Measurements from ENCODE around the gene F2RL3.

The F2RL3 gene

DNA sequence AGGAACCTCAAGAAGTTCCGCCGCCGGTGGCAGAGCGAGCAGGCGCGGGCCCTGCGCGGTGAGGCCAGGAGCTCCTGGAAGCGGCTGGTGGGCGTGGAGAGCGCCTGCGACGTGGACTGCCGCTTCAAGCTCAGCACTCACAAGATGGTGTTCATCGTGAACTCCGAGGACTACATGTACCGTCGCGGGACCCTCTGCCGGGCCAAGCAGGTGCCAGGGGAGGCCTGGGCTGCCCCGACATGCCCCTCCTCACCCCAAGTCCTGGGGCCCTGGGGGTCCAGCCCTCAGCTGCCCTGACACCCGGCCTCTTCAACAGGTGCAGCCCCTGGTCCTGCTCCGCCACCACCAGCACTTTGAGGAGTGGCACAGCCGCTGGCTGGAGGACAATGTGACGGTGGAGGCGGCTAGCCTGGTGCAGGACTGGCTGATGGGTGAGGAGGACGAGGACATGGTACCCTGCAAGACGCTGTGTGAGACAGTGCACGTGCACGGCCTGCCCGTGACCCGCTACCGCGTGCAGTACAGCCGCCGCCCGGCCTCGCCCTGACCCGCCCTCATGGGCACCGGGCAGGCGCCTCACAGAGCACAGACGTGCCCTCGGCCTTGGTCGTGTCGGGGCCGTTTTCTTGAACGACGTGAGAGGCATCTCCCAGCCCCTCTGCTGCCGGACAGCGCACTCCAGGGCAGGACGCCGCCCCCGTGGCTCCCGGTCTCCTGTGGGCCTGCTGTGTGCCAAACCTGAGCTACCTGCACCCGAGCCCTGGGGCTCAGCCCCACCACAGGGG is 10.4 kb upstream of the F2RL3 start:
- H3K27me3 ChIP-seq (ENCODE audit: insufficient read depth, low read length): no peaks in the 10 kb centered on the region
- H3F3A ChIP-seq (ENCODE audit: insufficient read depth, low read length): no peaks in the 10 kb centered on the region
- H3K9ac ChIP-seq (ENCODE audit: low read length): no peak overlapping the region
- no peak overlapping the region for H2AFZ ChIP-seq (ENCODE audit: low read length)
- H3K27ac ChIP-seq (ENCODE audit: low read depth, low read length, poor library complexity, severe bottlenecking): no peak overlapping the region
- peaks cover 50% of the 10 kb centered on the region for H3K36me3 ChIP-seq (ENCODE audit: insufficient read depth, low read length)
- H3K79me2 ChIP-seq (ENCODE audit: insufficient read depth, low read length): no peaks in the 10 kb centered on the region
- H3K4me3 ChIP-seq (ENCODE audit: low read depth, low read length, poor library complexity, severe bottlenecking): no peak overlapping the region
- TF ChIP-seq EZH2 (IDR thresholded peaks at IDR 0.05; ENCODE audit: borderline replicate concordance, low read length): no peak
- TF ChIP-seq, protein P1, sequence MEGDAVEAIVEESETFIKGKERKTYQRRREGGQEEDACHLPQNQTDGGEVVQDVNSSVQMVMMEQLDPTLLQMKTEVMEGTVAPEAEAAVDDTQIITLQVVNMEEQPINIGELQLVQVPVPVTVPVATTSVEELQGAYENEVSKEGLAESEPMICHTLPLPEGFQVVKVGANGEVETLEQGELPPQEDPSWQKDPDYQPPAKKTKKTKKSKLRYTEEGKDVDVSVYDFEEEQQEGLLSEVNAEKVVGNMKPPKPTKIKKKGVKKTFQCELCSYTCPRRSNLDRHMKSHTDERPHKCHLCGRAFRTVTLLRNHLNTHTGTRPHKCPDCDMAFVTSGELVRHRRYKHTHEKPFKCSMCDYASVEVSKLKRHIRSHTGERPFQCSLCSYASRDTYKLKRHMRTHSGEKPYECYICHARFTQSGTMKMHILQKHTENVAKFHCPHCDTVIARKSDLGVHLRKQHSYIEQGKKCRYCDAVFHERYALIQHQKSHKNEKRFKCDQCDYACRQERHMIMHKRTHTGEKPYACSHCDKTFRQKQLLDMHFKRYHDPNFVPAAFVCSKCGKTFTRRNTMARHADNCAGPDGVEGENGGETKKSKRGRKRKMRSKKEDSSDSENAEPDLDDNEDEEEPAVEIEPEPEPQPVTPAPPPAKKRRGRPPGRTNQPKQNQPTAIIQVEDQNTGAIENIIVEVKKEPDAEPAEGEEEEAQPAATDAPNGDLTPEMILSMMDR (IDR thresholded peaks at IDR 0.05; ENCODE audit: low read length): no peak
- peaks cover 13% of the 10 kb centered on the region; the same call in 1 of the 2 replicates for H3K9me3 ChIP-seq (ENCODE audit: low read length)
- H3K9me2 ChIP-seq (ENCODE audit: low read depth, low read length): no peaks in the 10 kb centered on the region
- no peaks in the 10 kb centered on the region for H4K20me1 ChIP-seq (ENCODE audit: insufficient read depth, low read length)
- H3K4me1 ChIP-seq (ENCODE audit: insufficient read depth, low read length, severe bottlenecking): no peaks in the 10 kb centered on the region
- H3K4me2 ChIP-seq (ENCODE audit: low read length): no peak overlapping the region

DNA sequence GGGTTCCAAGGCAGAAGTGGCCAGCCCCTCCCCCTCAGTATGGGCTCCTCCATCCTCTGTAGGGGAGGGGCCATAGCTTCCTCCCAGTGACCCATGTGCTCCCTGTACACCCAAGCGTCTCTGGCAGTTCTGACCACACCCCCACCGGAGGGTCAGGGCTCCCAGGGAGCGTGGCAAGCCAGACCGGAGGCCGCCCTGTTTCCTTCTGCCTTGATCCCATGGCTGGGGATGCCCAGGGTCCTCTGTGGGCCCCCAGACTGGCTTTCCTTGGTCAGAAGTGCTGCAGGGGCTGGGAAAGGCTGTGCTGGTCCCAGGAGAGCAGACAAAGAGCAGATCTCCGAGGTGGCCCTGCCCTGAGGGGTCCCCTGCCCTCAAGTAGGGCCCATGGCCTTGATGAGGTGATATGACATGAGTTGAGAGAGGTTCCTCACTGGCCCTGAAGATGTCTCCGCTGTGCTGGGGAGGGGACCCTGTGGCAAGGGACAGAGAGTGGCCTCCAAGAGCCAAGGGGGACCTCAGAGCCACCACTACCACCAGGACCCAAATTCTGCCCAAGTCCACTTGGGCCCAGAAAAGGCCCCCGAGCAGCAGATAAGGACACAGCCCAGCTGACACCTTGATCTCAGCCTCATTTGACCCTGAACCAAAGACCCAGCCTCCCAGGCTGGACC is 7.8 kb upstream of the F2RL3 start:
- TF ChIP-seq, protein P1 (IDR thresholded peaks at IDR 0.05; ENCODE audit: low read length): no peak
- TF ChIP-seq EZH2 (IDR thresholded peaks at IDR 0.05; ENCODE audit: borderline replicate concordance, low read length): no peak
- Histone ChIP-seq H3K9me3 (ENCODE audit: low read length) (peaks cover 13% of the 10 kb centered on the region; the same call in 1 of the 2 replicates), H2AFZ (ENCODE audit: low read length) (no peak overlapping the region), H3F3A (ENCODE audit: insufficient read depth, low read length) (no peaks in the 10 kb centered on the region), H3K79me2 (ENCODE audit: insufficient read depth, low read length) (no peaks in the 10 kb centered on the region), H3K4me1 (ENCODE audit: insufficient read depth, low read length, severe bottlenecking) (no peaks in the 10 kb centered on the region), H3K36me3 (ENCODE audit: insufficient read depth, low read length) (peaks cover 38% of the 10 kb centered on the region), H3K9ac (ENCODE audit: low read length) (no peak overlapping the region), H3K27ac (ENCODE audit: low read depth, low read length, poor library complexity, severe bottlenecking) (no peak overlapping the region), H3K9me2 (ENCODE audit: low read depth, low read length) (no peaks in the 10 kb centered on the region), H4K20me1 (ENCODE audit: insufficient read depth, low read length) (no peaks in the 10 kb centered on the region), H3K27me3 (ENCODE audit: insufficient read depth, low read length) (no peaks in the 10 kb centered on the region), H3K4me3 (ENCODE audit: low read depth, low read length, poor library complexity, severe bottlenecking) (no peak overlapping the region), H3K4me2 (ENCODE audit: low read length) (no peak overlapping the region)

DNA sequence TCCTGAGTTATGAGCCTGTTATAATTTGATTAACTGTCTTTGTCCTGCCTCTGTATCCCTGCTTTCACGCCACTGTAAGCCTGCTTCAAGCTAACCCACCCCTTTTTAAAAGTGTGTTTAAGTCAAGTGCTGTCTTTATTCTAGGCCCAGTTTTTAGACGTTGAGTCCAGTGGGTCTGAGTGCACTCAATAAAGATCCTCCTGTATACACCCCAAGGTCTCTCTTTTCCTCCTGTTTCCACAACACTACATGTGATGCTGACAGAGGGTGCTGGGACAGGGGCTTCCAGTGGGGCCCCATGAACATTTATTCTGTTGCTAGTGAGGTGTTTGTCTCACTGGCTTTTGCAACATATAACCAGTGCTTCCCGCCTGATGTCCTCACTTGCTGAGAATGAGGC is 6.7 kb upstream of the F2RL3 start:
- no peak for TF ChIP-seq EZH2 (IDR thresholded peaks at IDR 0.05; ENCODE audit: borderline replicate concordance, low read length)
- TF ChIP-seq, protein P1 (IDR thresholded peaks at IDR 0.05; ENCODE audit: low read length): no peak
- Histone ChIP-seq H3K27ac (ENCODE audit: low read depth, low read length, poor library complexity, severe bottlenecking) (no peak overlapping the region), H2AFZ (ENCODE audit: low read length) (no peak overlapping the region), H3K79me2 (ENCODE audit: insufficient read depth, low read length) (no peaks in the 10 kb centered on the region), H3K9me2 (ENCODE audit: low read depth, low read length) (no peaks in the 10 kb centered on the region), H3K9me3 (ENCODE audit: low read length) (peaks cover 13% of the 10 kb centered on the region; the same call in 1 of the 2 replicates), H3K36me3 (ENCODE audit: insufficient read depth, low read length) (peaks cover 28% of the 10 kb centered on the region), H3K4me2 (ENCODE audit: low read length) (no peak overlapping the region), H3K9ac (ENCODE audit: low read length) (no peak overlapping the region), H3K27me3 (ENCODE audit: insufficient read depth, low read length) (no peaks in the 10 kb centered on the region), H3F3A (ENCODE audit: insufficient read depth, low read length) (no peaks in the 10 kb centered on the region), H3K4me1 (ENCODE audit: insufficient read depth, low read length, severe bottlenecking) (no peaks in the 10 kb centered on the region), H3K4me3 (ENCODE audit: low read depth, low read length, poor library complexity, severe bottlenecking) (no peak overlapping the region), H4K20me1 (ENCODE audit: insufficient read depth, low read length) (no peaks in the 10 kb centered on the region)

Measured in OCI-LY1 (cell line).